DLD1 (cell line): ENCODE data around the gene MMD2.
"Not testable (repeated sequence)": the region's sequence is repeated elsewhere in the genome, so short reads cannot be mapped to it uniquely, and the experiment has no call there.

Experiments
- in situ Hi-C: cut with HindIII; loops from 2 replicates; pipeline ENCODE4 v1.10.0; 2017; ENCODE audit warnings: low sequenced_read_pairs

MMD2 gene

DNA sequence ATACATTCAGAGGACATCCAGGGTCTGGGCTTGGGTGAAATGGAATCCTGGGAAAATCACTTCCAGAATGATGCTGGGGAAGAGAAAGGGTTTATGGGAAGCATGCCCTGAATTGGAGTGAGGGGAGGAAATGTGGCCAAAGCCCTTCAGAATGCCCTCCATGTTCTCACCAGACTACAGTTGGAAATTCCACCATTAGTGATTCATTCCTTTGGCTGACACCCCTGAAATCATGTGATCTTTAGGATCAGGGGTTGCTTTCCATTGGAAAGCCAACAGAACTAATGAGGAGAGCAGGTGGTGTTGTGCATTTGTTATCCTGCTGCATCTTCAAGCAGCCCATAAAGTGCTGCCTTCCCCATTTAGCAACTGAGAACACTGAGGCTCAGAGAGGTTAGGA, 54.6 kb downstream of the MMD2 start:
- in situ Hi-C loops = no loop called here

DNA sequence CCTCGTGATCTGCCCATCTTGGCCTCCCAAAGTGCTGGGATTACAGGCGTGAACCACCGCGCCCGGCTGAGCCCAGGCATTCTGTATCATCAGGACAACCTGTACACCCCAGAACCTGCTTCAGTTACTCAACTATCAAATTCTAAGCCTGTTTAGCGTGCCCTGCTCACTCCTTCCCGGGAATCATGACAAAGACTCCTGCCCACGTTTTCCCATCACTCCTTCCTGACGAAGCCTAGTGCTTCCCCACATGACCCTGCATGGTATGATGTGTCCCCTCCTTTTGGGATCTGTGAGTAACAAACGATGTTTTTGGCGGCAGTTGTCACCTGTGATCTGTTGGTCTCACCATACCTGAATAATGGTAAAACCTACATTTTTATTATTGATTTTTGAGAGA, 63.2 kb downstream of the MMD2 start:
- in situ Hi-C loops = no loop called here

DNA sequence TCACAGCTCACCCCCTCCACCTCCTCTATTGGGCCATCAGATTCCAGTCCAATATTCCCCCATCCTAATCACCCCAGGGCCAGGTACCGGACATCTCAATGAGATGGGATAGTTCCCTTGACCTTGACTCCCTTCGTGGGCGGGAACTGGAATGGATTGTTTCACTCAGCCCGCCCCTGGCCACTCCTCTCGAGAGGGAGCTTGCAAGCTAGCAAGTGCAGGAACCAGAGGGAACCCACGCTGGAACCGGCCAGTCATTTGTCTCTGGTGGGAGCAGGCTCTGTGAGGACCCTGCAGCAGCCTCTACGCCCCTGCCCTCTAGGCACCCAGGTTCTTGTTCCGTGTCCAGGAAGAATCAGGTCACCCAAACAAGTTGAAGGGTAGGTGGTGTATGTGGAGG, 64.5 kb downstream of the MMD2 start:
- in situ Hi-C loops = no loop called here

DNA sequence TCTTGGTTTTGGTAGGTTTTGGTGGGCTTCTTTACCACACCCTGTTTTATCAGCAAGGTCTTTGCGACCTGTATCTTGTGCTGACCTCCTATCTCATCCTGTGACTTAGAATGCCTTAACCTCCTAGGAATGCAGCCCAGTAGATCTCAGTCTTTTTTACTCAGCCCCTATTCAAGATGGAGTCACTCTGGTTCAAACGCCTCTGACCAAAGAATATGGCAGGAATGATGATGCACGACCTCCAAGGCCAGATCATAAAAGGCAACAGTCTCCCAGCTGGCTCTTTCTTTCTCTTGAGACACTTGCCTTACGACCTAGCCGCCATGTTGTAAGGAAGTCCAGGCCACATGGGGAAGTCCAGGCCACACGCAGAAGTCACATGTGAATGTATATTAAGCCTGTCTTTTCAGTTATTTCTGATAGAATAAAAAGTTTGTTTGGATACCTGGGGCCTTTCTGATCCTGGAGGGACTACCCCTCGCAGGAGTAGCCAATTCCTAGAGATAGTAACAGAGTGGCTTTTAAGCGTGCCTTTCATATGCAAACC, 65.0 kb downstream of the MMD2 start:
- in situ Hi-C loops = no loop called here

DNA sequence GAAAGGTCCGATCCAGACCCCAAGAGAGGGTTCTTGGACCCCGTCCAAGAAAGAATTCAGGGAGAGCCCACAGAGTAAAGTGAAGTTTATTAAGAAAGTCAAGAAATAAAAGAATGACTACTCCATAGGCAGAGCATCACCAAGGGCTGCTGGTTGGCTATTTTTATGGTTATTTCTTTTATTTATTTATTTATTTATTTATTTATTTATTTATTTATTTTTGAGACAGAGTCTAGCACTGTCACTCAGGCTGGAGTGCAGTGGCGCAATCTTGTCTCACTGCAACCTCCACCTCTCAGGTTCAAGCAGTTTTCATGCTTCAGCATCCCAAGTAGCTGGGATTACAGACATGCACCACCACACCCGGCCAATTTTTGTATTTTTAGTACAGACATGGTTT, 65.8 kb downstream of the MMD2 start:
- in situ Hi-C loops = not testable (repeated sequence)

DNA sequence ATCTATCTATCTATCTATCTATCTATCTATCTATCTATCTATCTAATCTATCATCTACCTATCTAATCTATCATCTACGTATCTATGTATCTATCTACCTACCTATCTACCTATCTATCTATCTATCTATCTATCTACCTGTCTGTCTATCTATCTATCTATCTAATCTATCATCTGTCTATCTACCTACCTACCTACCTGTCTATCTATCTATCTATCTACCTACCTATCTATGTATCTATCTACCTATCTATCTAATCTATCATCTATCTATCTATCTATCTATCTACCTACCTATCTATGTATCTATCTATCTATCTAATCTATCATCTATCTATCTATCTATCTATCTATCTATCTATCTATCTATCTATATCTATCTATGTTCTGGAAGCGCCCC, 67.5 kb downstream of the MMD2 start:
- in situ Hi-C loops = not testable (repeated sequence)

DNA sequence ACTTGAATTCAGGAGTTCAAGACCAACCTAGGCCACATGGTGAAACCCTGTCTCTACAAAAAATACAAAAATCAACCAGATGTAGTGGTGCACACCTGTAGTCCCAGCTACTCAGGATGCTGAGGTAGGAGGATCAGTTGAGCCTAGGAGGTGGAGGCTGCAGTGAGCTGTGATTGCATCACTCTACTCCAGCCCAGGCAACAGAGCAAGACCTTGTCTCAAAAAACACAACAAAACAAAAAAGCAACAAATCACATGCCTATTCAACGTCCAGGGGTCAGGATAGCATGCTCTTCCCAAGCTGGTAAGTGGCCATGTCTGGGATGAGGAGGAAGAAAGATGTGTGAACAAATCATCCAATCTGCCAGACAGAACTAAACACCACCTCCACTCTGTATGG, 69.3 kb downstream of the MMD2 start:
- in situ Hi-C loops = no loop called here

DNA sequence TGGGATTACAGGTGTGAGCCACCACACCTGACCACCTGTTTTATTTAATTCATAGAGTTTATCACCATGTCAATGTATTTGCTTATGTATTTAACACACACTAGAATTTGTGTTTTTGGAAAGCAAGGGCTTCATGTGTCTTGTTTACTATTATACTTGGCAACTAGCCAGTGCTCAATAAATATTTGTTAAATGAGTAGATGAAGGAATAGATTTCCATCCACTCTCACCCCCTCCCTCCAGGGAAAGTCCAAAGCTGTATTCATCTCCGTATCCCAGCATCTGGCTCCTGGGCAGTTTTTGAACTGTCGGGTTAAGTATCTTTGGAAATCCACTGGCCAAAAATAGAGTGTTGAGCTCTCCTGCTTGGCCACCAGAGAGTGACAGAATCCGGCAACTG, 70.8 kb downstream of the MMD2 start:
- in situ Hi-C loops = no loop called here

DNA sequence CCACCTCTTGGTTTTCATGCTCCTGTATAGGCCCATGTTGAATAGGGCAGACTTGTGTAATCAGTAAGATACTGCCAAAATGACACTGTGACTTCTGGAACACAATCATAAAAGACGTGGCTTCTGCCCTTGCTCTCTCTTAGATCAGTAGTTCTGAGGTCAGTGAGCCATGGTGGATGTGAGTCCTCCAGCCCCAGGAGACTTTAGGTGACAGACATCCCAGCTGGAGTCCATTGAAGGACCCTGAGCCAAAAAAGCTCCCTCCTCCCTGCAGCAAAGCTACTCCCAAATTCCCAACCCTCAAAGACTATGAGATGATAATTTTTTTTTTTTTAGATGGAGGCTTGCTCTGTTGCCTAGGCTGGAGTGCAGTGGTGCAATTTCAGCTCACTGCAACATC, 72.3 kb downstream of the MMD2 start:
- in situ Hi-C loops = no loop called here

DNA sequence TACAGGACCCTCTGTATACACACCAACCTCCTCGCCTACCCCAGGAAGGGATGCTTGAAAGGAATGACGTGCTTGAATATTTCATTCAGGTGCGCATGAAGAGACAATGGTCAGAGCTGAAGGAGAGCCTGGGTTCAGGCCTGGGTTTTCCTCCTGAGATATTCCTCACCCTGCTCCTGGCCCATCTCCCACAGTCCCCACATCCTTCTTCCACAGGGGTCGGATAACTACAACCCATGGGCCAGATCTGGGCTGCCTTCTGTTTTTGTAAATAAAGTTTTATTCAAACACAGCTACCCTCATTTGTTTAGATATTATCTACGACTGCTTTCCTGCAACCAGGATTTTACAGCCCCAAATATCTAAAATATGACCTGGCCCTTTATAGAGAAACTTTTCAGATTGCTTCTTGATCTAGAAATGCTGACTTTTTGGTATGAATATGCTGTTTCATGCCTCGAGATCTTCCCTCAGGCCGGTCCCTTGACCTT, 73.6 kb downstream of the MMD2 start:
- in situ Hi-C loops = no loop called here

DNA sequence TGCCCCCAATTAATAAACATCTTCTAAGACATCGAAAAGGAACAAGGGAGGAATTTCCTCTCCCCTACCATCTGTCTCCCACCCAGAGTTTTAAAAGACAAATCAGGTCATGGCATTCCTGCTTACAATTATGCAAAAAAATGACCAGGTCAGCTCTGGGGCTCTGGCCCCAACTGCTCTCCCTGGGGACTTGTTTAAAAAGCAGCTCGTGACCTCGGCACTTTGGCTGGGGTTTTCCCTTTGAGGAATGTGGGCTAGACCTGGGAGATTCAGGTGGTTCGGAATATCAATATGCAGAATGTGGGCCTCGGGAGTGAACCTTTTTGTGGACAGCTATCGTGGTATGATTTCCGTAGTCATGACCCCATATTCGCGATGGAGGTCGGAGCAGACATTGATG, 74.8 kb downstream of the MMD2 start:
- in situ Hi-C loops = no loop called here

DNA sequence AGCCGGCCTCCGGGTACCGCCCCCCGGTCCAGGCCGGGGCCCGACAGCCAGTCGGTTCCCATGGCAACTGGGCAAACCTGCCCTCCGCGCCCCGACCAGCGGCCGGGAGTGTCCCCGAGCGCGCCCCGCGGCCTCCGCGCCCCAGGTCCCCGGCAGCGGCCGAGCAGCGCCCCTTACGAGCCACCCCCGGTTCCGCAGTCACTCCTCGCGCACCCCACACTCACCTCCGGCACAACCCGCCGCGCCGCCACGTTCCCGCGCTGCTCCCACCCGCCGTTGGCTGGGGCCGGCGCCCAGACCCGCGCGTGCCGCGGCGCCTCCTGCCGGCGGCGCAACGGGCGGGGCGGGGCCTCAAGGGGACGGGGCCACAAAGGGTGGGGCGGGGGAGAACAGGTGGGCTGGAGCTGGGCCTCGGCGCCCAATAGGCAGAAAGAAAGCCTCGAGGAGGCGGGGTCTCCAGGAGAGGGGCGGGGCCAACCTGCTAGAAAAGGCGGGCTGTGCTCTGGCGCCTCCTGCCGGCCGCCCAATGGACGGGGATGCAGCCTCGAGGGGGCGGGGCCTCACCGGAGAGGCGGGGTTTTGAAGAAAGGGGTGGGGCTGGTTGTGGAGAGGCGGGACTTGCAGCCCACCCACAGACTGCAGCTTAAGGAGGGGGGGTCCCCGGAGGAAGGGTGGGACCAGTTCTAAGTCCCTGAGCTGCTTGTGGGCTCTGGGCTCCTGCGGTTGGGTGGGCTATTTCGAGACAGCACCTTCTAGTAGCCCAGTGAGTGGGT, 75.4 kb downstream of the MMD2 start, which contains the start of gene RADIL:
TSS of gene RADIL (minus strand) at position 345 of the 773 bp plus-strand sequence. CDS start 5,577 bp downstream, outside the sequence.
- in situ Hi-C loops = no loop called here

DNA sequence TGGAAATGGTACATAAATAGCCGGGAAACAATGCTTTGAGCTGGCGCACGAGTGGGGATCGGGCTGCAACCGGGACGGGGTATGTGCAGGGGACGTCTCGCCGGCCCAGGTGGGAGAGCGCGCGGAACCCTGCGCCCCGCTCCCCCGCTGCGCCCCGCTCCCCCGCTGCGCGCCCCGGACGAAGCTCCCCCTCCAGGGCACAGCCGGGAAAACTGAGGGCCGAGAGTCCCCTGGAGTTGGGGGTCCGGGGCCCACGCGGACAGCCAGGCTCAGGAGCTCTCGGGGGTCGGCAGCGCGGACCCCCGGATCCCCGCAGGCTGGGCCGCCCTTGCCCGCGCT, 76.0 kb downstream of the MMD2 start:
- in situ Hi-C loops = no loop called here

DNA sequence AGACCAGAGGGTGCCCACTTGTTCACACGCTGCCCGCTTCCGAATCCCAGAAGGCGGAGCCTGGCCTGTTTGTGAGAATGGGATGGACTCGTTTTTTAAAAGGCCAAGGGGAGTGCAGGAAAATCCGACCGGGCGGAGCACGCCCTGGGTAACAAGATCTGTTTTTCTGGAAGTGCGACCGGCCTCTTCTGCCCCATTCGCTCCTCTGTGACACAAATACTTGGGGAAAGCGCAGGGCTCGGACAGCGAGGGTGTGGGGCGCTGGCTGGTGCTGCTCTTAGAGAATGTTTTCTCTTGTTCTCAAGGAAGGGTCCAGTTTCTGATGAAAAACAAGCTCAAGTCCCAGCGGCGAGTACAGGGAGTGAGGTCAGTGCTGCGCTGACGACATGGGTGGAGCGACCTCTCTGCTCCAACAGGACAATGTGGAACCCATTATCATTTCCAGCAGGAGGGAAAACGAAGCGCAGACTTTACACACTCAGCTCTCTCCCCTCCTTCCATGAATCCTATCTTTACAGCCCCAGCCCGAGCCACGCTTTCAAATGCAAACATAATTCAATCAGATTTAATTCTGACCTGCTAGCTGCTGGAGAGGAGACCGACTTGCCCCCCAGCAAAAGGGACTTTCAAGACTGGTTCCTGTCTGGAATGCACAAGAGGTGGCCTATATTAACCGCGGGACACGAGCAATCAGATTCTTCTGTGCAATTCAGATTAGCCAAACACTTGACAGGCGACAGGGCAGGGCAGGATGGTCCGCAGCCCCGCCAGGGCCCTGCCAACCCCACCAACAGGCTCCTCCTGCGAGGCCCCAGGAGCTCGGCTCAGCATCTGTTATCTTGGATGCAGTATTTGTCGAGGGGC, 76.6 kb downstream of the MMD2 start:
- in situ Hi-C loops = no loop called here

DNA sequence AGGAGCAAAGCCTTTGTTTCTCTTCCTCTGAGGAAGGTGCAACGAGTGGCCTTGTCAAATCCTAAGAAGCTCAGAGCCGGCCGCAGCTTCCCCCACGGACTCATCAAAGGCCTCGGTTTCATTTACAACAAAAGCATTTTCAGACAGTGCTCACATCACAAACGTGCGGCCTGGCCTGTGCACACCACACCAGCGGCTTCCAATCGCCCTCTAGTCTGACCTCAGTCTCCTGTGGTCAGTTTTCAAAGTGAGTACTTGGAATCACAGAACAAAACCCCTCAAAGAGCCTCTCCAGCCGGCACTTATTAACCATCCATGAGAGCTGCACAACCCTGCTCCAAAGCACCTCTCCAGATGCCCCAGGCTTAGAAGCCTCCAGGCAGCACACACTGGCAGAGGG, 78.8 kb downstream of the MMD2 start:
- in situ Hi-C loops = no loop called here

DNA sequence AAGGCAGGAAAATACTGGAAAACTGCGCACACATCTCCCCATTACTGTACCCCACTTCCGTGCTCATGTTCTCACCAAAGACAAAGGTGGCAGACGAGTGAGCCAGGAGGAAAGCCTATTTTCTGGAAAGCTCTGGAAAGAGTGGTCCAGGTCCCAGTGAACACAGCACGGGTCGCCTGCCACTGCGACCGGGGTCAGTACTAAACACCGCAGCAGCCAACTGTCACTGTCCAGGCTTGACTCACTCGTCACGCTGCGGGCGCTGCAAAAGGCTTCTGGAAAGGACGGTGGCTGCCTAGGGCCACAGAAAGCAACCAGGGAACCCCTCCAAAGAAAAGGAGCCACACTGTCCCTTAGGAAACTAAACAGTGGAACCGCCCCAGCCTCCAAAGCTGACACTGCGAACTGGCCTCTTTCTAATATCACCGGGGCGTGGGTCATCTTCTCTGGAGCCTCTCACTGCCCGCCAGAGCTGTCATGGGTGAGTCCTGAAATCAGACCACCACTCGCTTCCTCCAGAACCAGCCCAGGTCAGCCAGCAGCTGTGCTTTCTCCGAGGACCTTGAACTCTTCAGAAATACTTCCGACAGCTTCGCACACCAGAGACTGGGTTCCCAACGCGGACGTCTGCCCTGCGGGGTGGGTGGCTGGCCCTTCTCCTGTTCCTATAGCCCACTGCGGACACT, 79.4 kb downstream of the MMD2 start:
- in situ Hi-C loops = no loop called here

DNA sequence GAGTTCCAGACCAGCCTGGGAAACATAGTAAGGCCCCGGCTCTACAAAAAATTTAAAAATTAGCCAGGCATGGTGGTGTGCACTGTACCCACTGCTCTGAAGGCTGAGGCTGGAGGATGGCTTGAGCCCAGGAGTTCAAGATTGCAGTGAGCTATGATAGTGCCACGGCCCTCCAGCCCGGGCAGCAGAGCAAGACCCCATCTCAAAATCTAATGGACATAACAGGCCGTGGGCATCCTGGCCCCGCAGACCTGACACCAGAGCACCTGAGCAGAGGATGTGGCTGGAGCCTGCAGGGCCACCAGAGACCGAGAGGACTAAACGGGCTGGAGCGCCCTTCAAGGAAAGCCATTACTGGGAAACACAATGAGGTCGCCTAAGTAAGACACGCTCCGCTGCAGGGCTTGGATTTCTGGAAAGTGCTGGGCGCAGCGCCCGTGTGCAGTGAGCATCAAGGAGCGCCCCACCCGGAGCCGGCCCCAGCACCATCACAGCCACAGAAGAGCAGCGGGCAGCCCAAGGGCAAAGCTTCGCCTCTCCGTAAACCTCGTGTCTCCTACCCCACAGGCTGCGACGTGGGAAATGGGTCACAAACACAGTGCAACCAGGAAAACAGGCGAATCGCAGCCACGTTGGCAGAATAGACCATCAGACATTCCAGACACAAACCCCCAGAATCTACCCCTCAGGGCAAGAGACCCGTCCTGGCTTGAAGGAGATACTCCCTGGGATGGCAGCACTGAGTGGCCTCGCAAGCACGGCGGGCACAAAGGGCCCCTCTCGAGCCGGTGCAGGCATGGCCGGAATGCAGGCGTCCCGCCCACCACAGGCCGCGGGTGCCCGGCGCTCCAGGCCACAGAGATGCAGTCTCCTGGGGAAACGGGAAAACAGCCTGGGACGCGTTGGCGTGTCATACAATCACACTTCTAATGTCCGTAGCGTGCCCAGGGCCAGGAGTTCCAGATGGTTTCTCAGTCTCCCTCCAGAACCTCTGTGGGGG, 80.4 kb downstream of the MMD2 start:
- in situ Hi-C loops = no loop called here

DNA sequence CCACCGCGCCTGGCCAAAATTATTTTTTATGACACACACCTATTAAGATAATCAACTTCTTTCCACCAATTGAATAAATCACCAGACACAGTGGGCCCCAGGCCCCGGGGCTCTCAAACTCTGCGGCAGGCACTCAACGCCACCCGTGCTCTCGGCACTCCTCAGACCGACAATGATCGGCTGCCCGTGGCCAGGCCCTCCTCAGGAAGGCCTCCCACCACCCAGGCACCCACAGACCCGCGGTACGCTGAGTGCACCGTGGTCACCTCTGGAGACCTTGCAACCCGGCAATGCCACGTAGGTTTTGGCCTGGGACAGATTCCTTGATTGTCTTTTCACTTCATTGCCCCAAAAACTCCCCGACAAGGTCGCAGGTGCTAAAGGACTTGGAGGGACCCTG, 82.4 kb downstream of the MMD2 start:
- in situ Hi-C loops = no loop called here

DNA sequence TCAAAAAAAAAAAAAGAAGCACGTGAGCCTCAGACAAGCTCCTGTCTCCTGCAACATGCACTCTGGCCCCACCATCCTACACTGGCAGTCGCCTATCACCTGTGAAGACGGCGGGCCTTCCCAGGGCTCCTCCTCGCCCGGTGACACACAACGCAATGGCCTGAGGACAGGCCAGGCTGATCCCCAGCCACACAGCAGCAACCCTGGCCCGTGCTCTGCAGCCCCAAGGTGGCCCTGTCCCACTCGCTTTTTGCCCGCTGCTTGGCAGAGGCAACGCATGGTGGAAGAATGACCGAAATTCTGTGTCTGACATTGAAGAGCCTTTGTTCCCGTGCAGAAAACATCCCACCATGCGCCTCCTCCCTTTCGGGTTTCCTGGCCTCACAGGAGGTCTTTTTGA, 83.6 kb downstream of the MMD2 start:
- in situ Hi-C loops = no loop called here
